GM13977 (cell line): Measurements from ENCODE around the gene KCNH1.

Source experiments
- DNase-seq: peaks from one replicate; pipeline ENCODE4 v3.0.0; 2012; ENCODE audit warnings: low spot score
- CTCF ChIP-seq: IDR thresholded peaks from 2 replicates; pipeline ENCODE4 v1.5.1; 2012; ENCODE audit warnings: mild to moderate bottlenecking, control low read depth; ENCODE audit not compliant: insufficient read depth; ENCODE audit errors: extremely low read depth, missing control alignments
- in situ Hi-C: fragments of 300-500 bp; cut with MboI; formaldehyde crosslinking; loops from one replicate; pipeline ENCODE4 v1.12.0; 2022; ENCODE audit warnings: low sequenced_read_pairs, low pct_unique_long_range_greater_than_20kb, mixed read lengths, inconsistent platforms; ENCODE audit not compliant: unreplicated experiment

Gene KCNH1

GRCh38 chr1:210882414-210883221 is 251.3 kb downstream of the KCNH1 start:
- no peak for TF ChIP-seq CTCF
- in situ Hi-C loops, result no loop called here
- DNase-seq, result no peak

GRCh38 chr1:210878564-210878963 is 255.4 kb downstream of the KCNH1 start:
- TF ChIP-seq CTCF, result no peak
- in situ Hi-C loops, result no loop called here
- DNase-seq, result no peak

GRCh38 chr1:210876275-210876674 is 257.7 kb downstream of the KCNH1 start:
- DNase-seq, result no peak
- in situ Hi-C loops, result no loop called here
- no peak for TF ChIP-seq CTCF

- in situ Hi-C loops, result no loop called here
- TF ChIP-seq CTCF, result no peak
- no peak for DNase-seq
Observed at GRCh38 chr1:210866532-210866931, 267.4 kb downstream of the KCNH1 start.

GRCh38 chr1:210857705-210858104 is 276.2 kb downstream of the KCNH1 start:
- TF ChIP-seq CTCF, result no peak
- no peak for DNase-seq
- in situ Hi-C loops, result no loop called here

- no peak for TF ChIP-seq CTCF
- DNase-seq, result no peak
- in situ Hi-C loops, result no loop called here
Observed at GRCh38 chr1:210857146-210857663, 276.7 kb downstream of the KCNH1 start.
